HG02588 (cell line): ENCODE results near the gene ALS2.

Experiments
- ATAC-seq: cut with Tn5 transposase; IDR thresholded peaks from one replicate; pipeline ENCODE4 v1.9.1; 2021; ENCODE audit warnings: mild to moderate bottlenecking, moderate library complexity; ENCODE audit not compliant: unreplicated experiment

Gene ALS2

DNA sequence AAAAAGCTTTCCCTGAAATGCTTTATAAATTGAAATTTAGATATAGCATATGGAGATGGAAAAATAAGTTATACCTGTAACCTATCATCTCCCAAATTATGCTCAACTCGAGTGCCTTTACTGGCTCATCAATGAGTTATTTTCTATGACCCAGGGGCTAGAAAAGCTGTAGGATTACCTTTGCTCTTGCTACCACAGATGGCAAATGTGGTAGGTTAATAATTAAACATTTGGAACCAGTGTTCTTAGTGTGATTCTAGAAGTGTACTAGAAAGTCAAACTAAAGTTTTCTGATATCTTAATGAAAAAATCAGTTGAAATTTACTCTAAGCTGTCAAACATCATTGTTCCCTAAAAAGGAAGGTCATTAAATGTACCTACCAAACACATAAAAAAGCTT is 22.5 kb downstream of the ALS2 start:
- no peak for ATAC-seq

- ATAC-seq = no peak
Measured at GRCh38 chr2:201754717-201755415, 25.9 kb downstream of the ALS2 start.

- no peak for ATAC-seq
Measured at GRCh38 chr2:201751566-201751965, 29.2 kb downstream of the ALS2 start.

- ATAC-seq = no peak
Measured at GRCh38 chr2:201746551-201746950, 34.2 kb downstream of the ALS2 start.

DNA sequence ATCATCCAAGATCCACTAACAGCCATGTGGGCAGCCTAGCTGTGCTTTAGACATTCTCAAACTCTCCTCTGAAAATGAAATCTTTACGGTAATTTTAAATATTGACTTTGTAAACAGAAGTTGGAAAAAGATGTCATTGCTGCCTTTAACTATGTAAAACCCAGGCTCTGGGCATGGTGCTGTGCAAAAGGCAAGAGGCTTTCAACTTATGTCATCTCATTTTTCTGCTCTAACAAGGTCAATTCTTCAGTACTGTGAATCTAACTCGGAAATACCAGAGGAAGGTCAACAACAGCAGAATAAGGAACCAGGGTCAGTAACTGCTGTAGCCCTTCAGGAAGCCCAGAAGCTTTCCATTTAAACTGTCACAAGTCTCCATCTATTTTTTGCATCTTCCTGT is 45.2 kb downstream of the ALS2 start:
- no peak for ATAC-seq

DNA sequence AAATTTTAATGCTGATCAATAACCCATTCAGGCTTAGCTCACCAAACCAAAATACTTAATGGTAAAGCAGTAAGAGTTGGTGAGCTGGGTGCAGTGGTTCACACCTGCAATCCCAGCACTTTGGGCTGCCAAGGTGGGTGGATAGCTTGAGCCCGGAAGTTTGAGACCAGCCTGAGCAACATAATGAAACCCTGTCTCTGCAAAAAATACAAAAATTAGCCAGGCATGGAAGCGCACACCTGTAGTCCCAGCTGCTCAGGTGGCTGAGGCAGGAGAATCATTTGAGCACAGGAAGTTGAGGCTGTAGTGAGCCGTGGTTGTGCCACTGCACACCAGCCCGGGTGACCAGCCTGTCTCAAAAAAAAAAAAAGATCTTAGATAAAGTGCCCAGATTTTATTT is 46.6 kb downstream of the ALS2 start:
- no peak for ATAC-seq

DNA sequence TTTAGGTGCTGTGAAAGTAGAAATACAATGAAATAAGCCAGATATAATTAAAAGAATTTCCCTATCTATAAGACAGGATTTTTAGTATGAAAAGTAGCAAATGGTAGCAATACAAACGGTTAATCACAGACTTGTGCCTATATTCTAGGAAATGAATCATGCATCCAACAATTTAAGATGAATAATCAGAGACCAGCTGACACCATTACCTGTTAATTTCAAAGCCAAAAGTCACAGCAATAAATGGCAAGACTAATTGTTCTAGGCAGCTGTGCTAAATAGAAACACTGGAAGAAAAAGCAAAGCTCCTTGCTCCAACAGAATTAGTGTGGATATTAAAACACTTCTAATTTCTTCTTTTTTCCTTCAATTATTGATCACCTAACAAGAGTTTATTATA is 47.2 kb downstream of the ALS2 start:
- ATAC-seq = no peak

DNA sequence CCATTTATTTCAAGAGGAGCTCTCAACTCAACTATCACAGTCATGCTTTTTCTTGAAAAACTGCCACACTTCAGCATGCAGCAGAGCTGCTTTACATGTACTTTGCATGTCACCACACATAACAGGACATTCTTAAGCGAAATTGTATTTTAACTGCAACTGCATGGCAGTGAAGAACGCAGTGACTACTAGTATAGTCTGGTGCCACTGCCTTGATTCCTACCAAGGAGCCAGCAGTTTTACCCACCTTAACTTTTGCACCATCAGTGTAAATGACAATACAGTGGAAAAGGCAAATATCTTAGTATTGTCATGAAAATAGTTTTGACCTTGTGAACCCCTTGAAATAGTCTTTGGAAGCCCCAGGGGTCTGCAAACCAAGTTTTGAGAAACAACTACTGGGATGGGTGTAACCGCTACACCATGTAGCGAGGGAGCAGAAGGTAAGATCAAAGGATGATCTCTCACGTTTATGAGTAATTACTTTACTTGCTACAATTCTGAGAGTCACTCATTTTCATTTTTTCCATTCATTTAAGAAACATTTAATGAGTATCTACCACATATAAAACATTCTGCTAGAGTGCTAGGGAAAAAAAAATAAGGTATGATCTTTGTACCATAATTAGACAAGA is 50.0 kb downstream of the ALS2 start:
- no peak for ATAC-seq

DNA sequence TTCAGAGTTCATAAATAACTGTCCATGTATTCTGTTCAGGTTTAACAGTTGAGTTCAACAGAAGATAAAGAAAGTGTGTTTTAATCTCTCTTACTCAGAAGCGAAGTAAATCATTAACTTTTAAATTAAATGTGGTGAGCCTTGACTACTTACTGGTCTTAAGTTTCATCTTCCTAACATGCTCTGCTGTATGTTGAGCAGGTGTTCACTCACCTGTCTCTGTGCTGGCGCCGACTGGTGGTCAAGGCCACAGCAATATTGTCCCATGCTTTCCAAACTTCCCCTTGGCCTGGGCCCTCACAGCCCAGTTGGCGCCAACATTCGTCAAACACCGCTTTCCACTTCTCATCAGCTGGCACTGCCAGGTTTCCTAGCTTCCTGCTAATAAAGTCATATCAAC is 65.3 kb downstream of the ALS2 start:
- no peak for ATAC-seq

DNA sequence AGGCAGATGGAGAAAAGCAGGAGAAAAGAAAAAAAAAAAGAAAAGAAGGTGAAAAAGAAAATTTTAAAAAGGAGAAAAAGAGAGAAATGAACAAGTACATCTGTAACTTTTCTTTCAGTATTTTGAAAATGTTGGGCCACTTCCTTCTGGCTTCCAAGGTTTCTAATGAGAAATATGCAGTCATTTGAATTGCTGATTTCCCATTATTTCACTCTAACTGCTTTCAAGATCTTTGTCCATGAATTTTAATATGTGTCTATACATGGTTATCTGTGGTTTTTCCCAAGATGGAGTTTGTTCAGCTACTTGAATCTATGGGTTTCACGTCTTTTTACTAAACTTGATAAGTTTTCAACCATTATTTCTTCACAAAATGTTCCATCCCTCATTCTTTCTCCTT is 68.0 kb downstream of the ALS2 start:
- no peak for ATAC-seq

DNA sequence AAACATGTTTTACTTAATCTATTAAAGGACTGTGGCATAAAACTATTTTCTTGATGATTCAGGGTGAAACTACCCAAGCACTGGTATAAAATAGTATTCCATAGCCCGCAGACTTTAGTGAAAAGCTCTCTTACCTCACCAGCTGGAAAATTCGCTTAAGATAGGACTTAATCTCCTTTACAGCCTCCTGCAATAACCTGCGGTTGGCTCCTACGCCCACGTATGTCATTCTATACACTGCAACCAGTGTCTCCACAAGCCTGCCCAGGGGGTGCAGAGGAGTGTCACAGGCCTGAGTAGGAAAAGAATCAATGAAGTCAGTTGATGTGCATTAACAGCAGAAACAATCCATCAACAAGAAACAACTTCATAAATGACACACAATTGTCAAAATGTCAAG is 71.0 kb downstream of the ALS2 start:
- no peak for ATAC-seq

GRCh38 chr2:201709049-201709448 is 71.7 kb downstream of the ALS2 start:
- no peak for ATAC-seq

DNA sequence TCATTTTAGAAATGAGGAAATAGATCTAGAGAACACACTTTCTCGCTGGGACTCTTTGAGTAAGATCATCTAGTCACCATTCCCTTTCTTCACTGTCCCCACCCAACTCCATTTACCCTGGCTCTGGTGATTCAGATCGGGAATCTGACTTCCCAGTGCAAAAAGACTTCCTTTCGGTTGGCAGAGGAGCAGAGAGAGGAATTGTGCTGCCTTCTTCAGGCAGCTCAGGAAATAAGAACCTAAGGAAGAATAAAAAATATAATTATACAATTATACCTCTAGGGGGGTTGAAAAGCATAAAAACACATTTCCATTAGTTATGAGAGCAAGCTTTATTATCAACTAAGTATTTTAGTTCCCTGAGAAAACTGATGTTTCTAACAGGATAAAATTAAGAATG is 73.0 kb downstream of the ALS2 start:
- ATAC-seq = no peak

- ATAC-seq = no peak
Measured at GRCh38 chr2:201707142-201707541, 73.6 kb downstream of the ALS2 start.

DNA sequence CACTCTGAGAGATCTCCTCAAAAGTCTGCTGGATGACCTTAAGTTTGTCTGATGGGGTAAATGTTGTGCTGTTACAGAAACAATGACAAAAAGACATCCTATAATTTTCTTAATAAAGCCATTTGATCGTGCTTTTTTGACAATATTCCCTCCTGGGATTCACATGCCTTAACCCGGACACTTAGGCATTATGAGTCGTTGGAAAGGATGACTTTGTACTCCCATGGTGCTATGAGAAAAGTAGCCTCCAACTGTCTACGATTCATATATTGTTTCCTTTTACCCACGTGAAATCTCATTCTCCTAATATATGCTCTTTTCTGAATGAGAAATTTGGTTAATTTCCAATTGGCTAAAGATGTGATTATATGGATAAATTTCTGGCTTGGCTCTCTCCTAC is 76.2 kb downstream of the ALS2 start:
- no peak for ATAC-seq

- ATAC-seq = no peak
Measured at GRCh38 chr2:201701646-201702045, 79.1 kb downstream of the ALS2 start.

- ATAC-seq = no peak
Measured at GRCh38 chr2:201699416-201699815, 81.3 kb downstream of the ALS2 start.

GRCh38 chr2:201698588-201699226 is 82.0 kb downstream of the ALS2 start, which contains the start of gene MPP4:
TSS of gene MPP4 (minus strand) at chr2:201698644. CDS start at chr2:201693954, 4,690 bp downstream.
- no peak for ATAC-seq

DNA sequence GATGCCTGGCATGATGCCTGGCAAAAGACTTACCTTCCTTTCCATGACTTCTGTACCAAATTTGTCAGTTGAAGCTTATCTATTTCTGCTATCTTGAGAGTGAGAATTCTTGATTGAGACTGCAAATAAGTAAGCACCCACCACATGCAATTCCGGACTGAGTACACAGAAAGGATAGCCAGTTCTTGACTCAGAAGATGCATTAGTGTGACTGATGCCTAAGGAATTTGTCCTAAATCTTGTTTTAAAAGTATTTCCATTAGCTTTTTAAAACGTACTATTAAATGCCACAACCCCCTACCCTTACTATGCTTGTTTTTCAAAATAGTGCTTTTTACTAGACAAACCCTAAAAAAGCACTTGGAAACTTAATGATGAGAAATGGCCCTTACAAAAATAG is 82.8 kb downstream of the ALS2 start:
- no peak for ATAC-seq

GRCh38 chr2:201696151-201696659 is 84.5 kb downstream of the ALS2 start:
- no peak for ATAC-seq

GRCh38 chr2:201685156-201685555 is 95.6 kb downstream of the ALS2 start:
- ATAC-seq = no peak

GRCh38 chr2:201680743-201681142 is 100.0 kb downstream of the ALS2 start:
- no peak for ATAC-seq
